GM12872 (cell line): ENCODE measurements around the gene MCC.

Experiments used
- CTCF ChIP-seq: IDR thresholded peaks from 3 replicates; pipeline ENCODE4 v1.5.1; 2011; ENCODE audit warnings: low read depth, mild to moderate bottlenecking, low read length, moderate library complexity; ENCODE audit not compliant: insufficient read depth

MCC gene

DNA sequence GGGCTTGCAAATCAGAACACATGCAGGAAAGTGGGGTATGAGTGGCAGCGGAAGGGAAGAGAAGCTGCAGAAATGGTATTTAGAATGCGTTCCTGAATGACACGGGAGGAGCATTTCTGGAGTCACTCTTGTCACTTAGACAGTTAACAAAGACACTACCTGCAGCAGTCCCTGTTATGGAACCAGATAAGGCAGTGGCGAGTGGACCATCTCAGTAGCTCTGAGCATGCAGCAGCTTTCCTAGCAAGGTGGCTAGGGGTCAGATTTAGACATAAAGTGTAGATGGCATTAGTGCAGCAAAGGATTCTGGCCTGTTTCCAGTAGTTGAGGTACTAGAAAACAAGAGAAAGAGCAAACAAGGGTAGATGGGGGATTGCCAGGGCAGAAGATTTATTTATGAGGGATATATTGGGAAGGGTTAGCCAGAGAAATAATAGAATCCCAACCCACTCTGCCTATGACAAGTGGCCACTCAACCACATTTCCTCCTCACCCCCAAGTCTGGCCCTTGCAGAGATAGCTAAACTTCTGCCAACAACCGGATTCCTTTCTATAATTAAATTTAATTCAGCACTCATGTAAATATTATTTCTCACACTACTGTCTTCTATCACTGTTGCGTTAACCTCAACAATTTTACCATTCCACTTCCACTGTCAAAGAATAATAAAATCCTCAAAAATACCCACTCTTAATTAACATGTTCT, 310.0 kb downstream of the MCC start:
- no peak for TF ChIP-seq CTCF

DNA sequence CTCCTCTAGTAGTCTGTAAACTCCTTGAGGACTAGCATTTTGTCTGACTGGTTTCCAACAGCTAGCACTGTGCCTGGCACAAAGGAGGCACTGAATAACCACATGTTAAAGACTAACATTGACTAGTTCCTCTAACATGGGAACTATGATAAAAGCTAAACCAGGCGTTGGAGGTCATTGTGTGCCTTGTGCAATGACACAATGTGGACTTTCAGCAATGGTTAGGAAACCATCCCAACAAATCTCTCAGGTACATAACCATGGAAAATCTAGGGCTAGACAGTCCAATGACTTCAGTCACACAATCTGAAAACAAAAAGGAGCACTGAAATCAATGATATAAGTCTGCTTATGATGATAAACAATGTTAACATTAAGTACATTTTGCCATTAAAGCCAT, 311.0 kb downstream of the MCC start:
- no peak for TF ChIP-seq CTCF

DNA sequence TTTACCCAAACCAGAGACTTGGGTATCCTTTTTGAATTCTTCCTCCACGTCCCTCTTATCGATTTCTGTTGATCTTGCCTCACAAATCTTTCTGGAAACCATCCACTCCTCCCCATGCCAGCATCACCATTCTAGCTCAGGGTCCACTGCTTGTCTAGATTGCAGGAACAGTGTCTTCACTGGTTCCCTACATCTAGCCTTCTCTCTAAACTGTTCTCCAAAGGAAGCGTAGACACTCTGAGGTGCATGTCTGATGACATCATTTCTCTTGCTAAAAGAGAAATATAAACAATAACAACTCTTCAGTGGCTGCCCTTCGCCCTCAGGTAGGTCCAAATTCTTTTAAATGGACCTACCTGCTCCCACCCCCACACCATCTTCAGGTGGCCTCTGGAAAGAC, 311.5 kb downstream of the MCC start:
- TF ChIP-seq CTCF = no peak

DNA sequence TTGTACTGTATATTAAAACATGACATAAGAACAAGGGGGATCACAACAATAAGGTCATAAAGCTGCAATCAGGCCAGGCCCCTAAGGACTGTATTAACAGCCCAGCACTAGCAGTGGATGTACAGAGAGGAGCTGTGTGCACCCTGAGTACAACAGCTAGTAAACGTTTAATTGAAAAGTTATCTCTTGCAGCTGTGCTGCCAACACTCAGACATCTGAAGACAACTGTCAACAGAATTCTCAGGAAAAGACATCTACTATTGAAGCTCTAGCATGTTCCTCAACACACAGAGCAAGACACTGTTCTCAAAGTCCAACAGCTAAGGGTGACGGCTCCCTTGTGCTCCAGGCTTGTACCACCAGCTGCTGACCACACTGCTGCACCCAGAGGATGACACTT, 312.1 kb downstream of the MCC start:
- no peak for TF ChIP-seq CTCF

DNA sequence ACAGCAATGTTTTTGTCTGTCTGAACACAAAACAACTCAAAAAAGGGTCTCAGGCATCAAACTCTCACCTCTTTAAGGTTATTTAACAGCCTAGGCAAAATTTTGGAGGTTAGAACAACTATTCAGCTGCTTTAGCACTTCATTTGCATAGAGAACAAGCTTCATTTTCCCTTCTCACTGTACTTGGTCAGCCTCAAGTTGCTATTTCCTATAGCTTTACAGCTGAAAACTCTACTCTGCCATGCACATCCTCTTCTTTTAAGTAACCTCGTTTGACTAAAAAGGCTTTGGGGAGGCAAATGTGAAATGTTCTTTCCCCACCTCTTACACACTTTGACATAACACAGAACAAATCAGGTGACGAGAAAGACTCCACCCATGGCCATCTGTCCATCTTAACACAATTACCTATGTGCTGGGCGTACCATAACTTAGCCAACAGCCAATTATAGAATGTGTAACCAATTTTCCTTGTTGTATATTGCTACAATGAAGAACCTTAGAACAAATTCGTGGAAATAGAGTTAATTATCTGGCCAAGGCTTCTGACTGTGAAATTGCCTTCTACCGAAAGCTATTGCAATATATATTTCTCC, 315.9 kb downstream of the MCC start:
- no peak for TF ChIP-seq CTCF

DNA sequence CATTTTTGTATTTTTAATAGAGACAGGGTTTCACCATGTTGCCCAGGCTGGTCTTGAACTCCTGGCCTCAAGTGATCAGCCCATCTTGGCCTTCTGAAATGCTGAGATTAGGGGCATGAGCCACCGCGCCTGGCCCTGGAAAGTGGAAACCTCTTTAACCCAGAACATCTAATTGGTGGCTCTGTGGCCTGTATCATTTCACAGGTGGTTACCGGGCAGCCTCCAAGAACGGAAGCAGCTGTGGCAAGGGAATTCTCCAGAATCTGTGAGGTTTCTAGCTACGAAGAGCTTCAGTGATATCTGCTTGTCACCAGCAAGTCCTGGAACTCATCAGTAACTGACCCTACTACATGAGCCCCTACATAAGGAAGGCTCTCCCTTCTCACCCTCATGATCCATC, 316.7 kb downstream of the MCC start:
- TF ChIP-seq CTCF = no peak

GRCh38 chr5:113170707-113171106, 317.5 kb downstream of the MCC start:
- no peak for TF ChIP-seq CTCF
